GM06990 (cell line): ENCODE data around the gene MIPEP.
A peak's percentile ranks its signal among the peaks of the same experiment; 100 is the strongest.

Source experiments
- DNase-seq: peaks from one replicate; pipeline ENCODE4 v3.0.0-alpha.2; 2011; ENCODE audit not compliant: insufficient read length; ENCODE audit errors: extremely low read depth
- H3K27me3 ChIP-seq: replicated peaks from 2 replicates; pipeline ENCODE4 v1.6.0; 2011; ENCODE audit warnings: low read length; ENCODE audit not compliant: control insufficient read depth, insufficient read depth
- H3K36me3 ChIP-seq: 2 replicates; pipeline ENCODE4 v1.5.1; 2011; ENCODE audit warnings: low read length; ENCODE audit not compliant: control insufficient read depth, insufficient read depth
- H3K4me3 ChIP-seq: replicated peaks from 2 replicates; pipeline ENCODE4 v1.5.1; 2011; ENCODE audit warnings: low read depth, mild to moderate bottlenecking, control low read depth, low read length
- TF ChIP-seq, protein P1 (sequence below): IDR thresholded peaks from 2 replicates; pipeline ENCODE4 v1.5.1; 2011; ENCODE audit warnings: low read length, control low read depth, mild to moderate bottlenecking, inconsistent platforms; ENCODE audit not compliant: insufficient read depth, poor library complexity, severe bottlenecking

MIPEP gene

DNA sequence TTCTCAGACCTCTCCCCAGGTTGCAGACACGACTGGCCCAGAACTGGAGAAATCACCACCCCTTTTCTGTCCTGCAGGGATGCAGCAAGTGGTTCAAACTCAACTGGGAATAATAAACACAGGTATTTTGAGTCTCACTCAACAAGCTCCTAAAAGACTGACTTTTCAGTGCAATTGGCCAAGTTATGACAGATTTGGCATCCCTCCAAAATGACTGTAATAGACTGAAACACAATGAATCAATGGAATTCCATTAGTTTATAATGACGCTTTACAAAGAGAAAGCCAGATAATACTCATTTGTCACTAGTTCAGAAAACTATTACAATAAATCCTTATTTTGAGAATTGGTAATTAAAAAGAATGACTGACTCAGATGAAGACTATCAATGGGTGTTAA, 38.1 kb downstream of the MIPEP start:
- TF ChIP-seq, protein P1, sequence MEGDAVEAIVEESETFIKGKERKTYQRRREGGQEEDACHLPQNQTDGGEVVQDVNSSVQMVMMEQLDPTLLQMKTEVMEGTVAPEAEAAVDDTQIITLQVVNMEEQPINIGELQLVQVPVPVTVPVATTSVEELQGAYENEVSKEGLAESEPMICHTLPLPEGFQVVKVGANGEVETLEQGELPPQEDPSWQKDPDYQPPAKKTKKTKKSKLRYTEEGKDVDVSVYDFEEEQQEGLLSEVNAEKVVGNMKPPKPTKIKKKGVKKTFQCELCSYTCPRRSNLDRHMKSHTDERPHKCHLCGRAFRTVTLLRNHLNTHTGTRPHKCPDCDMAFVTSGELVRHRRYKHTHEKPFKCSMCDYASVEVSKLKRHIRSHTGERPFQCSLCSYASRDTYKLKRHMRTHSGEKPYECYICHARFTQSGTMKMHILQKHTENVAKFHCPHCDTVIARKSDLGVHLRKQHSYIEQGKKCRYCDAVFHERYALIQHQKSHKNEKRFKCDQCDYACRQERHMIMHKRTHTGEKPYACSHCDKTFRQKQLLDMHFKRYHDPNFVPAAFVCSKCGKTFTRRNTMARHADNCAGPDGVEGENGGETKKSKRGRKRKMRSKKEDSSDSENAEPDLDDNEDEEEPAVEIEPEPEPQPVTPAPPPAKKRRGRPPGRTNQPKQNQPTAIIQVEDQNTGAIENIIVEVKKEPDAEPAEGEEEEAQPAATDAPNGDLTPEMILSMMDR: no peak
- Histone ChIP-seq H3K27me3 (no peaks in the 10 kb centered on the region), H3K36me3 (no peaks in the 10 kb centered on the region), H3K4me3 (no peak overlapping the region)
- no peak for DNase-seq

DNA sequence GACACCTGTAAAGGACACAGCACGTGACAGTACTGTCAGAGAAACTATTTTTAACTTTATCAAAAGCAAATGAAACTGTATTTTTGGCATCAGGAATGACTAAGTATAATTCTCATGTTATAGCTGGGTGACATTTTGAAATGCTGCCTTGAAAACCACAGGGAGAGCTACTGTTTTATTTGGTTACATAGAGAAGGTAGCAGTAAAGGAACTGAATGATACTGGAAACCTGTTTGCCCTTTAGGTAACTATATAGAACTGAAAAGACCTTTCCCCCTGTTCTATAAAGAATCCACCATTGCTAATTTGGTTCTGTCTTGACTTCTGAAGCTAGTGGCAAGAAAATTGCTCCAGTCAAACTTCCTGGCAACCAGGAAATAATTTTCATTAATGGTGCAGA, 39.1 kb downstream of the MIPEP start:
- Histone ChIP-seq H3K36me3 (no peaks in the 10 kb centered on the region), H3K4me3 (no peak overlapping the region), H3K27me3 (no peaks in the 10 kb centered on the region)
- TF ChIP-seq, protein P1: no peak
- no peak for DNase-seq

DNA sequence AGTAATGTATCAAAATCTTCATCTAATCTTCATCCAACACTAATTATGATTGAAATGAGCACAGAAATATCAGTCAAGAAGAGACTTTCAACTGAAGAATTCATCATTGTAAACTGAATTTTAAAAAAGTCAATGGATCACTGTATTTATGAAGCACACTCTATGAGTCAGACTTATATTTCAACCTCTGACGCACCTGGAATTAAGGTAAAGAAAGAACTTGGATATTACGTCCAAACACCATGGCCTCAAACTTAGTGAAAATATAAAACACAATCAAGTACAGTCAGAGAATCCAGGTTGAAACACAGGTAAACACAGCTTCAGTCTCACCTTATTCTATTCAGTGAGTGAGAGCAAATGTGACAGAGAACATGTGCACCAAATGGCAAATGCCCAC, 39.5 kb downstream of the MIPEP start:
- Histone ChIP-seq H3K4me3 (no peak overlapping the region), H3K27me3 (no peaks in the 10 kb centered on the region), H3K36me3 (no peaks in the 10 kb centered on the region)
- TF ChIP-seq, protein P1: no peak
- DNase-seq: no peak

DNA sequence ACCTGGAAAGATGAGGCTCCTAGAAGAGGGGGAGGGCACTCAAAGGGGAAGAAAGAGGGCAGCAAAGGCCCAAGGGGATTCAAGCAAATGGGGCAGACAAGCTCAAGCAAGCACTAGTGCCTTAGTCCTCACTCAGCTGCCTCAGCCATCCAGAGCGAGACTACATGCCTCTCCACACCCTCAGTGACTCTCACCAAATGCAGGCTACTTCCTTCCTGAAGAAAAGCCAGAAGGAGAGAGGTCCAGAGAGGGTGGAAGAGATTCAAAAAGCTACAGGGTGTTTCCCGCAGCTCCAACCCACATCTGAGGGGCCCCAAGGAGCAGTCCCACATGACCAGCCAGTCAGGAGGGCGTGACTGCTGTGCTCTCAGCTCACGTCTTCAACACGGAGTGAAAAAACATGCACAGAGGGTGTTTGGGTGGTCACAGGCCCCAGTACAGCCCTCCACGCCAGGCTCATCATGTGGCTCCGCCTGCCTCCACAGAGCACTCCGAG, 40.5 kb downstream of the MIPEP start:
- DNase-seq: peak; percentile 54
- TF ChIP-seq, protein P1: no peak
- Histone ChIP-seq H3K27me3 (no peaks in the 10 kb centered on the region), H3K36me3 (no peaks in the 10 kb centered on the region), H3K4me3 (no peak overlapping the region)

DNA sequence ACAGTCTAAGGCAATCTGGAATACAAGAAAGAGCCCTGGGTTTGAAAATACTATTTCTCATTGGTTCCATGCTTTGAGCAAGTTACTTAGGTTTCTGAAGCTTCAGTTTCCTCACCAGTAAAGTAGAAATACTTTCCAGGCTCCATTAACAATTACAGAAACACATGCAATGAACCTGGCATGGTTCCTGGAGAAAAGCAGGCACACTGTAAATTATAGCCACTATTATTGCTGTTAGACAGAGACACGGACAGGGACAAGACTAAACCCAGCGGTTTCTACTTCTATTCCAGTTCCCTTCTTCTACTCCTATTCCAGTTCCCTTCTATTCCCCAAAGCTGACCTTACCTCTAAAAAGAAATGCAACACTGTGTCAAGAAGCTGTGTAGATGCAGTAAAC, 41.2 kb downstream of the MIPEP start:
- Histone ChIP-seq H3K4me3 (no peak overlapping the region), H3K36me3 (no peaks in the 10 kb centered on the region), H3K27me3 (no peaks in the 10 kb centered on the region)
- TF ChIP-seq, protein P1: no peak
- DNase-seq: no peak

DNA sequence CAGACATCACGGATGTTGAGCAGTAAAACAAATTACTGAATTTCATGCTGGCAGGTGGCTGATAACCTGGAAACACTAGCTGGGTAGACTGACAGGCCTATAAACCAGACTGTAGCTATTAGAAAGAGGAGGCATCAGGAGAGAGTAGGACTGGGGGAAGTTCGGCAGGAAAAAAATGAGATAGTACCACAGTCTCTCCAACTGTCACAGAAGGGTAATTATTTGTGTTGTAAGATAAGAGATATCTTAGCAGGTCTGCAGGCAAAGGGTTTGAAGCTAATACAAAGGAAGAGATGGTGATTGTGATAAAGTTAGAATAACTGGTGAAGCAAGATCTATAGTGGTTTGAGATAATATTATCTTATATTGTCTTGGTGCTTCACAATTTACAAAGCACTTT, 41.7 kb downstream of the MIPEP start:
- H3K27me3 ChIP-seq: no peaks in the 10 kb centered on the region
- no peaks in the 10 kb centered on the region for H3K36me3 ChIP-seq
- DNase-seq: no peak
- no peak overlapping the region for H3K4me3 ChIP-seq
- TF ChIP-seq, protein P1: no peak
